M059J (cell line): Measurements from ENCODE around the gene AGBL2. TPM values are rescaled to one million over a fixed set of nuclear protein-coding genes. Genes with fewer than 3 reads are reported as not detected.
"Not testable (repeated sequence)": the region's sequence is repeated elsewhere in the genome, so short reads cannot be mapped to it uniquely, and the experiment has no call there.

Experiments used
- DNase-seq: peaks from one replicate; pipeline ENCODE4 v3.0.0-alpha.2; 2012; ENCODE audit warnings: low read depth
- total RNA-seq: library from RNA; depleted of rRNA; stranded (reverse); fragments of >200 nt; shearing (Covaris generic); gene quantifications from 2 replicates; pipeline ENCODE4 v1.2.3, GENCODE V29; 2014; rRNA removed

Gene AGBL2, protein sequence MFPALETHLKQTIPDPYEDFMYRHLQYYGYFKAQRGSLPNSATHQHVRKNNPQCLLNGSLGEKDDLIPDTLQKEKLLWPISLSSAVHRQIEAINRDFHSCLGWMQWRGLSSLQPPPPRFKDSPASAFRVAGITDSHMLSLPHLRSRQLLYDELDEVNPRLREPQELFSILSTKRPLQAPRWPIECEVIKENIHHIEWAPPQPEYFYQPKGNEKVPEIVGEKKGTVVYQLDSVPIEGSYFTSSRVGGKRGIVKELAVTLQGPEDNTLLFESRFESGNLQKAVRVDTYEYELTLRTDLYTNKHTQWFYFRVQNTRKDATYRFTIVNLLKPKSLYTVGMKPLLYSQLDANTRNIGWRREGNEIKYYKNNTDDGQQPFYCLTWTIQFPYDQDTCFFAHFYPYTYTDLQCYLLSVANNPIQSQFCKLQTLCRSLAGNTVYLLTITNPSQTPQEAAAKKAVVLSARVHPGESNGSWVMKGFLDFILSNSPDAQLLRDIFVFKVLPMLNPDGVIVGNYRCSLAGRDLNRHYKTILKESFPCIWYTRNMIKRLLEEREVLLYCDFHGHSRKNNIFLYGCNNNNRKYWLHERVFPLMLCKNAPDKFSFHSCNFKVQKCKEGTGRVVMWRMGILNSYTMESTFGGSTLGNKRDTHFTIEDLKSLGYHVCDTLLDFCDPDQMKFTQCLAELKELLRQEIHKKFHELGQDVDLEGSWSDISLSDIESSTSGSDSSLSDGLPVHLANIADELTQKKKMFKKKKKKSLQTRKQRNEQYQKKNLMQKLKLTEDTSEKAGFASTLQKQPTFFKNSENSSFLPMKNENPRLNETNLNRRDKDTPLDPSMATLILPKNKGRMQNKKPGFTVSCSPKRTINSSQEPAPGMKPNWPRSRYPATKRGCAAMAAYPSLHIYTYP
- 1.2 and 2.5 TPM in 2 replicates for total RNA-seq

DNA sequence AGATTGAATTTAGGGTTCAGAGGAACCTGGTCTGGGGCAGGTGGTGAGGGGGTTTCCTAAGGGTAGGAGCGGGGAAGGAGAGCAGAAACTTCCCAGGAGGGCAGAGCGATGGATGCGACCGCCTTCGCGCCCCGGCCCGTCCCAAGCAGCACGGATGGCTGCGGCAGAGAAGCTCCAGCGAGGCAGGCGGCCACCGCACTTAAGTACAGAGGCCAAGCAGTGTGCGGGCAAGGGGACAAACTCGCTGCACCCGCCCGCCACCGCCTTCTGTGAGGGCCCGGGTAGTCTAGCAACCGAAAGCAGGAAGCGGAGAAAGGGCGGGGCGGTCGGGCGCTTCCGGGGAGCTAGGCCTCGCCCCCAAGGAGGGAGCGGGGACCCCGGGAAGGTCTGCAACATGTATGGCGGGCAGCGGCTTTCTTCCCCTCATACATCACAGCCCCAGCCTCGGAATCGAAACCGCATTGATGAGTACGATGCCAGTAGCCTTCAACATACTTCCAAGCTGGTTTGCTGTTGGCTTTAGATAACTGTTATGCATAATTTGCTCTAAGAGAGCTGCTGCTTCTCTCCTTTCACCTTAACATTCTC, at the start of gene AGBL2:
Gene AGBL2, minus strand, starts transcription at position 288 of the 588 bp plus-strand sequence. CDS start 719 bp downstream, outside the sequence.
- DNase-seq, result peak; percentile 82

DNA sequence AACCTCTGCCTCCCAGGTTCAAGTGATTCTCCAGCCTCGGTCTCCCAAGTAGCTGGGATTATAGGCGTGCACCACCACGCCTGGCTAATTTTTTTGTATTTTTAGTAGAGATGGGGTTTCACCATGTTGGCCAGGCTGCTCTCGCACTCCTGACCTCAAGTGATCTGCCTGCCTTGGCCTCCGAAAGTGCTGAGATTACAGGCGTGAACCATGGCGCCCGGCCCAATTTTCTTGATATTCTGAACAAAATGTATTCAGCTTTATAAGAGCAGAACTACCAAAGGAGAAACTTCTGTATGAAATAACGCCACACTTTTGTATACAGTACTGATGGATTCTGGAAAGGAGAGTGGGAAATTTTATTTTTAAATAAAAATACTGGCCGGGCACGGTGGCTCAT, 44.1 kb upstream of the AGBL2 start:
- not testable (repeated sequence) for DNase-seq

DNA sequence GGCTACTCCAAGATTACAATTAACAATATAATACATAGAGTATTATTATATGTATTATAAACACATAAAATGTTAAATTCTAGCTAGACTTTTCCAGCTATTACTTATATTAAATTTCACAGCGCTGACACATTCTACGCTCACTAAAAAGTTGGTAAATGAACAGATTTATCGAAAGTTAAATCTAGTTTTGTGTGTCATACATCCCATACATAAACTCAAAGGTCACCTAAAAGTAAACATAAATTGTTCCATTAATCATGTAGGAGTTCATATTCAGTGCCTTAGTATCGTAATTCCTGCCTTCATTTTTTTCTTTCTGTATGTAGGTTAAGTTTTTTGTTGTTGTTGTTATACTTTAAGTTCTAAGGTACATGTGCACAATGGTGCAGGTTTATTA, 41.0 kb upstream of the AGBL2 start:
- DNase-seq, result no peak

DNA sequence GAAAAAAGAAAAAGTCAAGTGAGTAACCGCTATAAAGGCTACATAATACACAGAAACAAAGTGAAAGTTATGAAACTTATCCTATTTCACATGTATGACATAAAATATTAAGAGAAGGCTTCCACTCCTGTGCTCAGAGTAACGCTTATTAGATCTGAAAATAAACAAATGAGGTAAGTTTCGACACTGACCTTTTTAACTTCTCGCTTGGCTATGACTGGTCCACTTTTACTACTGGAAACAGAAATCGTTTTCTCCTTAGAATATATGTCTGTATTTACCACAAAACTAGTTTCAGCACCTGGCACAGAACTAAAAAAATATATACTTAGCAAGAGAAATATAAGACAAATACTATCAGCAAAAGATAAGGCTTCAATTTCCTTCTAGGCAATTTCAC, 35.6 kb upstream of the AGBL2 start:
- DNase-seq, result no peak

DNA sequence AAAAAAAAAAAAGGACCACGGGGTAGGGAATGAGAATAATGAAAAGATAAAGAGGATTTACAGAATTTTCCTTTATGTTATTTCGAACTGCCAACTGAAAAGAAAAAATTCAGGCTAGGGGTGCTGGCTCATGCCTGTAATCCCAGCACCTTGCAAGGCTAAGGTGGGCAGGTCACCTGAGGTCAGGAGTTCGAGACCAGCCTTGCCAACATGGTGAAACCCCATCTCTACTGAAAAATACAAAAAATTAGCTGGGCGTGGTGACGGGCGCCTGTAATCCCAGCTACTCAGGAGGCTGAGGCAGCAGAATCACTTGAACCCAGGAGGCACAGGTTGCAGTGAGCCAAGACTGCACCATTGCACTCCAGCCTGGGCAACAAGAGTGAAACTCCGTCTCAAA, 27.3 kb upstream of the AGBL2 start:
- not testable (repeated sequence) for DNase-seq

DNA sequence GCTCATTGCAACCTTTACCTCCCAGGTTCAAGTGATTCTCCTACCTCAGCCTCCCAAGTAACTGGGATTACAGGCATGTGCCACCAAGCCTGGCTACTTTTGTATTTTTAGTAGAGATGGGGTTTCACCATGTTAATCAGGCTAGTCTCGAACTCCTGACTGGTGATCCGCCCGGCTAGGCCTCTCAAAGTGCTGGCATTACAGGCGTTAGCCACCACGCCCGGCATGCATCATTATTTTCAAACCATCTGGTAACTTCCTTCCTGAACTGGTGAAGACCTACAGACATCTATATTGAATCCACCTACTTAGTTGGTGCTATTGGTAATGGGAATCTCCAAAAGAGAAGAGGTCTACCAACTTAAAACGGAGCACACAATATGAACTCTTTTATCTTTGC, 22.6 kb upstream of the AGBL2 start:
- DNase-seq, result not testable (repeated sequence)

DNA sequence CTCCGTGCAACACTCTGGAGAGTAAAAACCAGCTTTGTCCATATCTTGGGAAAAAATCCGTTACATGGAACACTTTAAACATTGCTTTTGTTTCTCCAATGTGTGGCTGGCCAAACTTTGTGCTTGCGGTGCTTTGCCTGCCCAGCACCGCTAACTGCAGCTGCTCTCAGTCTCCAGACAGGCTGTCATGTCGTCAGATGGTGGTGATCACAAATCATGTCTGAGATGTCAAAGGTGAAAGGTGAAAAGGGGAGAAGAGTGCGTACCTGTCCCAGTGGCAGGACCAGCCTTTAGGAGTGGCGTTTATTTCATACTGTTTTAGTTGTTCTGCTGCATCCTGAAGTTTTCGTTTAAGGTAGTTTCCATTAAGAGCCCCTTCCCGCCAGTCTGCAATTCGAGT, 17.1 kb upstream of the AGBL2 start:
- no peak for DNase-seq

DNA sequence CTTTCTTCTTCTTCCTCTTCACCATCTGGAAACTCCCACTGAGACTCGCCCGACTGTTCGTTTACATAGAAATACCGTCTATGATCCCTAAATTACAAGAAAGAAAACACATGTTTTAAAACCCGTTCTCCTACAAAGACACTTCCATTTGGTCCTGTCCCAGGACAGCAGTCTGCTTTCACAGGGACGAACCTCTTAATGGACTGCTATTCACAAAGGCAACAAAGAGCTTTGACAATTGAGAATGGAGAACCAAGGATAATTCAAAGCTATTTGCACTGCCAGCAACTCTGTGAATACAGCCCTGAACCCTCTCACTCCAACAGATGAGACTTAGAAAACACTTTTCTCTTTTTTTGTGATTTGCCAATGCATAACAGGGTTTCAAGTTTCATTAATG, 16.3 kb upstream of the AGBL2 start:
- DNase-seq, result no peak

DNA sequence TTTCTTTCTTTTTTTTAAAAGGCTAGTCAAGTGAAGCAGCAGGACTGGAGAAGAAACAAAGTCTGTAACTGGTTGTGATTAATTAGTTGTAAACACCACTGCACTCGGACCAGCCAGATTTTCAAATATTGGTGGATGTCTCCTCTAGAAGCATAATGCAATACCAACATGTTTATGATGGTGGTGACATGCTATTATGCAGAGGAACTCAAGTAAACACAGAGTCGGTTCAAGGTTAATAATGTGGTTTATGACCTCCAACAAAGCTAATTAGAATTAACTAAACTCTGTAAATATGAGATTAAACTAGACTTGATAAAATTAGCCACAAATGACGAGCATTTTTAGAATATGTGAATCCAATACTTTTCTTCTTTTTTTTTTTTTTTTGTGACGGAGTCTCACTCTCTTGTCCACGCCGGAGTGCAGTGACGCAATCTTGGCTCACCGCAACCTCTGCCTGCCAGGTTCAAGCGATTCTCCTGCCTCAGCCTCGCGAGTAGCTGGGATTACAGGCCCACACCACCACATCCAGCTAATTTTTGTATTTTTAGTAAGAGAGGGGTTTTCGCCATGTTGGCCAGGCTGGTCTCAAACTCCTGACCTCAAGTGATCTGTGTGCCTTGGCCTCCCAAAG, 11.8 kb upstream of the AGBL2 start:
- DNase-seq, result no peak

DNA sequence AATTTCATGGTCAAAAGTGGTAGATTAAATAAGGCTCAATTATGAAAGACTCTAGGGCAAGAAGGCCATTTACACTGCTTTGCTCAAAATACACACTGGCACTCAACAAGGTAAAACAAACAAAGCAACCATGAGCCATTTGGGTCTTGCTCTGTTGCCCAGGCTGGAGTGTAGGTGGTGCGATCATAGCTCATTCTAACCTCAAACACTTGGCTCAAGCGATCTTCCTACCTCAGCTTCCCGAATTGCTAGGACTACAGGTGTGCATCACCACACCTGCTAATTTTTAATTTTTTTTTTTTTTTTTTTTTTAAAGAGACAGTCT, 10.9 kb upstream of the AGBL2 start:
- no peak for DNase-seq

DNA sequence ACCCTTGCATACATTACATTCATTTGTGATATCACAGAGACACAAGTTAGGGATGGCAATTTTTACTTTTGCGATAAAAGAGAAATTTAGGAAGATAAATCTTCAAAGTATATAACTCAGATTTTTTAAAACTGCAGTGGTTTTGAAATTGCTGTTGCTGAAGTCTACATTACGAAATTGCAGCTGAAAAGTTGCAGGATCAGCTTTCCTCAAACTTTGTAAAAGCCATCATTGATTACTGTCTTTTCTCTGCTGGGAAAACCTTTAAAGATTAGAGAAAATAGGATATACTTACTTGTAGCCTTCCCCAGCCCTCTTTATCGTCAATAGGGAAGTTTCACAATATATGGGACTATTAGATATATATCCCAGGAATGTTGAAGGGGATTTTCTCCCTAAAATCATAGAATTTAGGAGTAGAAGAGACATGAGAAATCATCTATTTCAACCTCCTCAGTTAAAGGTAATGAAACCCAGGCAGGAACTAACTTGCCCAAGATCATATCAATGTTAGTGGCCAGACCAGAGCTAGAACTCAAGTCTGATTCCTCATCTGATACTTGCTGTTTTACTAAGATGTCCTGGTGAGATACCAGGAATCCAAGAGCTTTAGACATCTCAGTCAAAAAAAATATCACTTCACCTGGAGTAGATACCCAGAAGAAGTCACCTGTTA, 10.4 kb upstream of the AGBL2 start:
- no peak for DNase-seq

DNA sequence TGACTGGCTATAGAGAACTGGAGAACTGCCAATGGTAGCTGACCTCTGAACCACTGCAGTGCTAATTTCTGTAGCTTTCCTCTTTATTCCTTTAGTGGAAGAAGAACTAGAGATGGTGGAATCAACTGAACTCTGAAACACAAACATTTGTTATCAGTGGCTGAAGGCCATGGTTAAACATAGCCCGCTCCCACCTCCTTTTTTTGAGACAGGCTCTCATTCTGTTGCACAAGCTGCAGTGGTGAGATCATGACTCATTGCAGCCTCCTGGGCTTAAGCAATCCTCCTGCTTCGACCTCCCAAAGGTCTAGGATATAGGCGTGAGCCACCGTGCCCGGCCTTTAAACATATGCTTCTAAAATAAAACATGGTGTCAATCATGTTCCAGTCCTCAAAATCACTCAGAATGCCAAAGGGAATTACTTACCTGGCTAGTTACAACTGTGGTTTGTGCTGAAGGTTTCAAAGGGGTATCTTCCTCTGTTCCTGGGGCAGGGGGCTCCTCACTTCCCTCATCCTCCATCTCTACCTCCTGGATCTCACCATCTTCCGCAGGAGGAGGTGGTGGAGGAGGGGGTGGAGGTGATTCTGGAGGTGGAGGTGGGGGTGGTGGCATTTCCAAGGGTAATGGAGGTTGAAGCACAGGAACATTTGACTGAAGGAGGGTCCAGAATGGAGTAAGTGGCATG, 9.0 kb upstream of the AGBL2 start:
- peak; percentile 45 for DNase-seq

DNA sequence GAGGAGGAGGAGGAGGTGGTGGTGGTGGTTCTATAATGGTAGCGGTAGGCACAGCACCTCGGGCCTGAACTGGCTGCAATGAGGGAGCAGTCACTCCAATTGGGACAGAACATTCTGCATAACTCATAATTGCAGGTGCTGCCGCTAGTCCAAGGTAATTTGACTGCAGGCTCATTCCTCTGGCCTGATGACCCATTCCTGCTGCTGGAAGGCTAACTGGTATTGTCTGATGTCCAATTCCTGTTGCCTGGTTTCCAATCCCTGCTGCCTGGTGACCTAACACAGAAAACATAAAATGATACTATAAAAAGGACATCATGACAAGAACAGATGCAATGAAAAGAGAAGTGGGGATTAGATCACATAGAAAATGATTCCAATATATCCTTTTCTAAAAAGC, 7.9 kb upstream of the AGBL2 start:
- DNase-seq, result no peak

DNA sequence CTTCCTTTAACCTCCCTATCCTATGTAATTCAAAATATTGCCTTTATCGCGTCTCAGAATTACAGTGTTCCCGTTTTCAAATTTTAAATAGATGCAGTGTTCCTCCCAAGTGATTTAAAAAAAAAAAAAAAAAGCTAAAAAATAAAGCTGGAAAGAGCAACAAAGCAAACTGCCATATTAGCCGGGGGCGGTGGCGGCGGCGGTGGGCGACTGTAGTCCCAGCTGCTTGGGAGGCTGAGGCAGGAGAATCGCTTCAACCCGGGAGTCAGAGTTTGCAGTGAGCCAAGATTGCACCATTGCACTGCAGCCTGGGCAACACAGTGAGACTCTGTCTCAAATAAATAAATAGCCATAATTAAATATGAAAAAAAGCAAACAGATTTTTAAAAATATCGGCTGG, 5.5 kb upstream of the AGBL2 start:
- DNase-seq, result no peak

DNA sequence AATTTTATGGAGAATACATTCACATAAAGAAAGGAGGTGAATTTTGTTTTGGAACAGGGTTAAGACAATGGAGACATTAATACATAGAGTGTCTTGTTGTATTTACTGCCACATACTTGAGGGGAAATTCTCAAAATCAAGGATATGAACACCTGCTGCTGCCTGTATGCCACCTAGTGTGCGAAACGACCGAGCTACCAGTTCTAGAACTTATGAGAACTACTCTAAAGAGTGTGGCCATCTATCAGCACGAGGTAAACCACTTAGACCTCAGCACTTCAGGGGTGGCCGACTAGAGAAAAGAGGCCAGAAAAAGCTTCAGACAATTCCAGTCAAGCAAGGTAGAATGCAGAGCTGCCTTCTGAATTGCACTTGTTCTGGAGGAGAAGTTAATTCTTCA, 1.5 kb upstream of the AGBL2 start:
- no peak for DNase-seq

DNA sequence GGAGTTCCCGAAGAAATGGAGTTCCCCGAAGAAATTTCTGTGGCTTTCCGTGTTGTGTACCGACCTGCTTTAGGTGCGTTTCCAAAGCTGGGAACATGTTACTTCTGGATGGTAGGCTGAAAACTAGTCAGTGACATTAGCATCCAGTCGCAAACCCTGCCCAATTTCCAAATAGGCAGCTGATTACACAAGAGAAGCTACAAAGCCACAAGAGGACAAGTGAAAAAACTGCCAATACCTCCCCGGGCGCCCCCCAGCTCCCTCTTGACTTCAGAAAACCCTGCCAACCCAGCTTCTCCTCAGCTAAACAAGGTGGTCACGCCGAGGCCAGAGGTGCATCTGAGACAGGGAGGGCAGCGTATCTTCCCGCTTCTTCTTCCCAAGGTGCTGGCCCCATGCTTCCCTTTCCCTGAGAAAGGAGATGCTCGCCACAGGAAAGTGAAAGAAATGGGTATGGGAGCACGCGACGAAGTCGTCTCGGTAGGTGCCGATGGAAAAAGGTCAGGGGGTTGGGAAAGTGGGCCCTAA, 551 bp downstream of the AGBL2 start:
- peak; percentile 34 for DNase-seq

DNA sequence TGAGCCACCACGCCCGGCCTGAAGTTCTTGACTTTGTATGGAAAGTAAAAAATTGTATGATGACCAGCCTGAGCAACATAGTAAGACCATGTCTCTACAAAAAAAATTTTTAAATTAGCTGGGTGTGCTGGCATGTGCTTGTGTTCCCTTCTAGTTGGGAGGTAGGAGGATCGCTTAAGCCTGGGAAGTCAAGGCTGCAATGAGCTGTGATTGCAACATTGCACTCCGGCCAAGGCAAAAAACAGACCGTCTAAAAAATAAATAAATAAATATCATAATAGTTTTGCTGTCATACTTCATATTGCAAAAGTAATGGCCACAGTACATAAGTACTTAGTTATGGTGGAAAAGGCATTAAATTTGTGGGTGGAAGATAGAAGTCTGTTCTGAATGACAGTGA, 3.4 kb downstream of the AGBL2 start:
- no peak for DNase-seq

DNA sequence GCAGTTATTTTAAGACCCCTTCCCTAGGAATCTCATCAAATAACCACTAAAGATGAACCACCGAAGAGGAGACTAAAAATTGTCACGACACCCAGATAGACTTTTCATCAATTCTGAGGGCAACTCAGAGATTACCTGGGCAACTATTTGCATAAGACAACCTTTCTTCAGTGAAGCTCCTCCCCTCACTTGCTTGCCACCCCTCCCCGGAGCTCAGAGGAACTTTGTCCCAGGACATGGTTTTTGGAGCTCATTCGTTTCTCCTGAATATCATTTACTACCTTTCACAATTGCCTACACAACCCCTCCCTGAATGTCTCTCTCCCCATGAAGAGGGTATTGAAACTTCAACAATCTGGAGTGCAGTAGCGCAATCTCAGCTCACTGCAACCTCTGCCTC, 3.9 kb downstream of the AGBL2 start:
- no peak for DNase-seq

DNA sequence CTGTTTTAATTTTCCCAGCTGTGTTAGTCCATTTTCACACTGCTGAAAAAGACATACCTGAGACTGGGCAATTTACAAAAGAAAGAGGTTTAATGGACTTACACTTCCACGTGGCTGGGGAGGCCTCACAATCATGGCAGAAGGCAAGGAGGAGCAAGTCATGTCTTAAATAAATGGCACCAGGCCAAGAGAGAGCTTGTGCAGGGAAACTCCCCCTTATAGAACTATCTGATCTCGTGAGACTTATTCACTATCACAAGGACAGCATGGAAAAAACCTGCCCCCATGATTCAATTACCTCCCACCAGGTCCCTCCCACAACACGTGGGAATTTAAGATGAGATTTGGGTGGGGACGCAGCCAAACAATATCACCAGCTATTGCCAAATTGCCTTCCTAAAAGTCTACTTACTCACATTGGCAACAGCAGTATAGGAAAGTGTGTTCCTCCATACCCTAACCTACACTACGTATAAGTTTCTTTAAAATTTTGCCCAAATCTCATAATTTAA, 7.8 kb downstream of the AGBL2 start:
- DNase-seq, result not testable (repeated sequence)

DNA sequence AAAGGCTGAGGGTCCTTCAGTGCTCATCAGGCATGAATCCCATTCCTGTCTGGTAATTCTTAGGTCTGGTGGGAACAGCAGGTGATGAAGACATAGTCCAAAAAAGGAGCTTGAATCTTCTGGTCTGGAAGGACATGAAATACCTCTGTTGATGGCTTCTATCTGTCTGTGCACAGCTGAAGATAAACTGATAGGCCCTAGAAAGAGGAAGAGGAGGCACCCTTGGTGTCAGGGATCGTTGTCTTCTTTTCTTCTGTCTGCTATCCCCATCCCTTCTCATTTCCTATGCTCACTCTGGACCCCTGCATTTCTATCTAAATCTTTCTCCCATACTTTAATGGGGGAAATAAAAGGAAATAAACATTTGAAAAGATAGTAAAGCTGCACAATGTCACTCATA, 9.4 kb downstream of the AGBL2 start:
- DNase-seq, result no peak
